SK-N-MC (cell line): ENCODE measurements around the gene APBA2.
"Not testable (repeated sequence)": the region's sequence is repeated elsewhere in the genome, so short reads cannot be mapped to it uniquely, and the experiment has no call there.

Experiments used
- DNase-seq: peaks from one replicate; pipeline ENCODE4 v3.0.0-alpha.2; 2011; ENCODE audit warnings: low read depth, low spot score
- H3K27ac ChIP-seq: fragments of 200-600 bp; sonication (generic); 2 replicates; pipeline ENCODE4 v1.5.1; 2016; ENCODE audit warnings: mixed run types
- H3K36me3 ChIP-seq: fragments of 200-600 bp; sonication (generic); 2 replicates; pipeline ENCODE4 v1.6.1; 2017; ENCODE audit warnings: antibody characterized with exemption, low read length, mixed read lengths; ENCODE audit not compliant: insufficient read depth
- H3K4me3 ChIP-seq: fragments of 200-600 bp; sonication (generic); 2 replicates; pipeline ENCODE4 v1.5.1; 2016
- H3K9ac ChIP-seq: fragments of 200-600 bp; sonication (generic); 2 replicates; pipeline ENCODE4 v1.8.0; 2017; ENCODE audit warnings: mixed run types, mixed read lengths; ENCODE audit not compliant: insufficient read length
- H3K9me3 ChIP-seq: fragments of 200-600 bp; sonication (generic); 2 replicates; pipeline ENCODE4 v1.6.1; 2017; ENCODE audit warnings: low read depth, mild to moderate bottlenecking, antibody characterized with exemption, low read length, moderate library complexity, mixed read lengths
- EZH2 ChIP-seq: fragments of 200-600 bp; sonication (generic); IDR thresholded peaks from one replicate; pipeline ENCODE4 v1.6.1; 2017; ENCODE audit warnings: antibody characterized with exemption
- FOXP2 ChIP-seq: optimal IDR thresholded peaks from 2 replicates; pipeline ENCODE3; 2011; ENCODE audit warnings: mild to moderate bottlenecking, moderate library complexity; ENCODE audit not compliant: insufficient read depth; ENCODE audit errors: extremely low read length, control extremely low read depth
- POLR2AphosphoS5 ChIP-seq: IDR thresholded peaks from 2 replicates; pipeline ENCODE4 v1.6.1; 2012; ENCODE audit warnings: mild to moderate bottlenecking, low read depth, low read length, borderline replicate concordance

APBA2 gene

DNA sequence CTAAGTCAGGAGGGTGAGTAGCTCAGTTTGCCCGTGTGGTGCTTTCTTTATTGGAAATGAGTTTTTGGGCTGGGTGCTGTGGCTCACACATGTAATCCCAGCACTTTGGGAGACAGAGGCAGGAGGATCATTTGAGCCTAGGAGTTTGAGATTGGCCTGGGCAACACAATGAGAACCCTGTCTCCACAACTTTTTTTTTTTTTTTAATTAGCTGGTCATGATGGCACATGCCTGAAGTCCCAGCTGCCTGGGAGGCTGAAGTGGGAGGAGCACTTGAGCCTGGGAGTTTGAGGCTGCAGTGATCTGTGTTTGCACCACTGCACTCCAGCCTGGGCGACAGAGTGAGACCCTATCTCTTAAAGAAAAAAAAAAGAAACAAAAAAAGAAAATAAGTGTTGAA, 208.9 kb downstream of the APBA2 start:
- no peak overlapping the region for H3K9ac ChIP-seq
- no peak for DNase-seq
- TF ChIP-seq POLR2AphosphoS5: no peak
- no peak for TF ChIP-seq EZH2
- TF ChIP-seq FOXP2: no peak
- no peak overlapping the region for H3K4me3 ChIP-seq
- no peaks in the 10 kb centered on the region for H3K9me3 ChIP-seq
- no peak overlapping the region for H3K27ac ChIP-seq
- H3K36me3 ChIP-seq: no peaks in the 10 kb centered on the region

DNA sequence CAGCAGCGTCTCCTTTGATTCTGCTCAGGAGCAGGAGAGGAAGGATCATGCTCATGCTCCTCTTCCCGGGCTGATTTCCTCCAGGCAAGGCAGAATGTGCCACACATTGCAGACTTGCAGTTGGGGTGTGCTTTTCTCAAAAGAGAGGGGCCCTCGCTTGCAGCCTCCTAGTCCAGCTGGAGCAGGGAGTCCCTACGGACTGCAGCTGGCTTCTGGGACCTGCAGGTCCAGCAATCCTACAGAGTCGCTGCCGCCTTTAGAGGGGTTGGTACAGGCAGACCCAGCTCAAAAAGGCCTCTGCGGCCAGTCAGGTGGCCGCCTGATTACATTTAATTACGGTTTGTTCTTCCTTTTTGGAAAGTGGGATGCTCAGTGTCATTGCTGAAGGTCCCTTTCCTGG, 210.0 kb downstream of the APBA2 start:
- H3K9ac ChIP-seq: no peak overlapping the region
- no peak overlapping the region for H3K4me3 ChIP-seq
- H3K9me3 ChIP-seq: no peaks in the 10 kb centered on the region
- no peak for DNase-seq
- TF ChIP-seq FOXP2: no peak
- no peak for TF ChIP-seq POLR2AphosphoS5
- no peak for TF ChIP-seq EZH2
- no peaks in the 10 kb centered on the region for H3K36me3 ChIP-seq
- no peak overlapping the region for H3K27ac ChIP-seq

DNA sequence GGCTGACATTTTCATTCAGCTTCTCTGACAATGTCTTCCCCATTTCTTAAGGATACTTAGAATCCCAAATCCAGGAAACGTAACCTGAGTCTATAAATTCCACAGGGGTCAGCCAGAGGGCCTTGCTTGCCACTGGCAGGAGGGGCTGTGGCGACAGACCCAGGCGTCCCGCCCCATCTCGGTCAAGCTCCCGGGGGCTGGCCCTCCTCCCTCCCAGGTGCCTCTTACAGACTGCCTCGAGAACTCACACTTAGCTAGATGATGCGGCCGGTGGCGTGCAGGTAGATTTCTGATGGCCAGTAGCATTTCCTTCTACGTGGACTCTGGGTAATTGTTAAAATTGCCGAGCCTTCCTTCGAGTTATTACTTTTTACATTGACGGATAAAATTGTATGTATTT, 211.4 kb downstream of the APBA2 start:
- H3K27ac ChIP-seq: no peak overlapping the region
- DNase-seq: no peak
- TF ChIP-seq POLR2AphosphoS5 (no peak), FOXP2 (no peak), EZH2 (no peak)
- H3K36me3 ChIP-seq: no peaks in the 10 kb centered on the region
- H3K4me3 ChIP-seq: no peak overlapping the region
- no peaks in the 10 kb centered on the region for H3K9me3 ChIP-seq
- H3K9ac ChIP-seq: no peak overlapping the region

DNA sequence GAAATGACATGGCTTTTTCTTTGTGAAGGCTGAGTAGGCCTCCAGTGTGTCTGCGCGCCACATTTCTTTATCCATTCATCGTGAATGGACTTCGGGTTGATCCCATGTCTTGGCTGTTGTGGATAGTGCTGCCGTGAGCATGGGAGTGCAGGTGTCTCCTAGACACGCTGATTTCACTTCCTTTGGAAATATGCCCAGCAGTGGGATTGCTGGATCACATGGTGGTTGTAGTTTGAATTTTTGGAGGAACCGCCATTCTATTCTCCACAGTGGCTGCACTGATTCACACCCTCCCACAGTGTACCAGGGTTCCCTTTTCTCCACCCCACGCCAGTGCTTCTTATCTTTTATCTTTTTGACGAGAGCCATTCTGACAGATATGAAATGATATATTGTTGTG, 212.2 kb downstream of the APBA2 start:
- no peak overlapping the region for H3K27ac ChIP-seq
- no peaks in the 10 kb centered on the region for H3K36me3 ChIP-seq
- H3K9ac ChIP-seq: no peak overlapping the region
- H3K9me3 ChIP-seq: no peaks in the 10 kb centered on the region
- no peak for TF ChIP-seq EZH2
- no peak for TF ChIP-seq FOXP2
- no peak for TF ChIP-seq POLR2AphosphoS5
- DNase-seq: no peak
- H3K4me3 ChIP-seq: no peak overlapping the region

DNA sequence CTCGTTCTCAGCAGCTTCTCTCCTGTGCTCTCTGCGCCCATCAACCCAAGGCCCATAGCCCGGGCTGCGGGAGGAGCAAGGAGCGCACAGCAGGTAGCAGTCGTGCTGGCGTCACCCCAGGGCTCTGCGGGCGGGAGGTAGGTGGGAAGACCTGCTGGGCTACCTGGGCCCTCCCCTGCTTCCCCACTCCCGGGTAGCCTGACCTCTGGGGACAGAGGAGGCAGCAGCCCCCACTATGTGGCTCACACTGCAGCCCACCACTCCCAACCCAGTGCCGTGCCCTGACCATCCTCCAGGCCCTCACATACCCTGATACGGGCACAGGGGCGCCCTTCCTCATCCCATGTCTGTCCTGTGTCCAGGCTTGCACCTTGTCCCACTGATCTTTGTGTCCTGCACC, 212.9 kb downstream of the APBA2 start:
- no peaks in the 10 kb centered on the region for H3K36me3 ChIP-seq
- TF ChIP-seq FOXP2 (no peak), POLR2AphosphoS5 (no peak), EZH2 (no peak)
- no peak overlapping the region for H3K4me3 ChIP-seq

DNA sequence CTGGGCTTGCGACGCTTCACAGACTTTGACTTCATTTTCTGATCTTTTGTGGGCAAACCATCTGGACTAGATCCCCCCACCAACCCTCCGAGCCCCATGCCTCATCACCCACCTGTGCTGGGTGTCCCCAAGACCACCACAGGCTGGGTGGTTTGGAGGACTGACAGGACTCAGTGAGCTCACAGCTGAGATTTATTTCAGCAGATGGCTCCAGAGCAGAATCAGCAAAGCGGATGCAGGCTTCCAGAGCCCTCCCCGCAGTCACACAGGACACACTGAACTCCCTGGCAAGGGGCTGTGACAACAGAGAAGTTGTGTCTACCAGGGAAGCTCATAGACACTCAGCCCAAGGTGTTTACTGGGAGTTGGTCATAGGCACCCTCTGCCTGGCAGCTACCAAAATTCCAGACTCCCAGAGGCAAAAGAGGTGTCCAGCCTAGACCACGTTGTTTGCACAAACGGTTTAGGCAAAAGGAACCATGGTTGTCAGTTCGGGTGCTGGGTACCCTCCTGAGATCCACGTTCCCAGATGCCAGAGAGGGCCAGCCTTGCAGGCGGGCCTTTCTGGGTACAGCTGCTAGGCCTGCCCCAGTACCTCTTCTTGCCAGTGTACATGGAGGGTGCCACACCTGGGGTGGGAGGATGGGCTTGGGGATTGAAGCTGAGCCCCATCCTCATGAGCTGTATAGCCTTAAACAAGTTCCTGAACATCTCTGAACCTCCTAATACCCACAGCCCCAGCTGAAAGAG, 213.5 kb downstream of the APBA2 start:
- DNase-seq: no peak
- Histone ChIP-seq H3K4me3 (no peak overlapping the region), H3K9ac (no peak overlapping the region), H3K36me3 (no peaks in the 10 kb centered on the region), H3K9me3 (no peaks in the 10 kb centered on the region), H3K27ac (no peak overlapping the region)
- TF ChIP-seq EZH2 (no peak), POLR2AphosphoS5 (no peak), FOXP2 (no peak)

More for the DNA sequence above, 212.9 kb downstream of the APBA2 start:
- Histone ChIP-seq H3K27ac (no peak overlapping the region), H3K9ac (no peak overlapping the region), H3K9me3 (no peaks in the 10 kb centered on the region)
- DNase-seq: no peak

DNA sequence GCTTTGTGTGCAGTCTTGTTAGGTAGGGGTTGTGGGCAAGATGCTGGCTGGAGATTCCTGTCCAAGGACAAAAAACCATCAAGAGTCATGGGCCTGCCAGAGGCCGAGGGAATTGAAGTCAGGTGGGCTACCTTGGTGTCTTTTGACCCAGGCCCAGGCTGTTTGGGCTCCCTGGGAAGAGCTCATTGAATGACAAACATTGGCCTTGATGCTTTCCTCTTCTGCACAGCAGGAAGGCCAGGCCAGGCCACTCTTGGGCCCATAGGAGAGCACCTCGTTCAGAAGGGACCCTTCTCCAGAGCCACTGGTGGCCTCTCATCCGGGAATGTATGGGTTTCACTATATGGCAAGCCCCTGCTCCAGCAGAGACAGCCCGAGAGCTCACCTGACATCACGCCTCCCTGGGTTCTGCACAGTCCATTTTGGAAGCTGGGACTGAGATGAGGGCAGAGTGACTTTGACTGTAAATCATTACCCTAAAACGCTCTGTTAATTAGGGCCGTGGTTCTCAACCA, 214.8 kb downstream of the APBA2 start:
- TF ChIP-seq POLR2AphosphoS5 (no peak), EZH2 (no peak), FOXP2 (no peak)
- Histone ChIP-seq H3K36me3 (no peaks in the 10 kb centered on the region), H3K4me3 (no peak overlapping the region), H3K9ac (no peak overlapping the region), H3K27ac (no peak overlapping the region), H3K9me3 (no peaks in the 10 kb centered on the region)
- no peak for DNase-seq

DNA sequence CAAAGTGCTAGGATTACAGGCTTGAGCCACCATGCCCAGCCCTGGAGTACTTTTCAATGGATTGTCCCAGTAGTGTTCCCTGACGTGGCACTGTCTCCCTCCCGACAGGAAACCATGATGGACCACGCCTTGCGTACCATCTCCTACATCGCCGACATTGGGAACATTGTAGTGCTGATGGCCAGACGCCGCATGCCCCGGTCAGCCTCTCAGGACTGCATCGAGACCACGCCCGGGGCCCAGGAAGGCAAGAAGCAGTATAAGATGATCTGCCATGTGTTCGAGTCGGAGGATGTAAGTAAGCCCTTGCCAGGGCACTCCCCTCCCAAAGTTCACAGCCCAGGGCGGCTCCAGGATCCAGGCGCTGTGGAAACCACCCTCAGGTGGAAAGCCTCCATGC, 215.7 kb downstream of the APBA2 start:
- DNase-seq: no peak
- H3K9ac ChIP-seq: no peak overlapping the region
- no peak overlapping the region for H3K27ac ChIP-seq
- no peaks in the 10 kb centered on the region for H3K9me3 ChIP-seq
- TF ChIP-seq EZH2: no peak
- no peak for TF ChIP-seq POLR2AphosphoS5
- no peak for TF ChIP-seq FOXP2
- no peak overlapping the region for H3K4me3 ChIP-seq
- H3K36me3 ChIP-seq: no peaks in the 10 kb centered on the region

DNA sequence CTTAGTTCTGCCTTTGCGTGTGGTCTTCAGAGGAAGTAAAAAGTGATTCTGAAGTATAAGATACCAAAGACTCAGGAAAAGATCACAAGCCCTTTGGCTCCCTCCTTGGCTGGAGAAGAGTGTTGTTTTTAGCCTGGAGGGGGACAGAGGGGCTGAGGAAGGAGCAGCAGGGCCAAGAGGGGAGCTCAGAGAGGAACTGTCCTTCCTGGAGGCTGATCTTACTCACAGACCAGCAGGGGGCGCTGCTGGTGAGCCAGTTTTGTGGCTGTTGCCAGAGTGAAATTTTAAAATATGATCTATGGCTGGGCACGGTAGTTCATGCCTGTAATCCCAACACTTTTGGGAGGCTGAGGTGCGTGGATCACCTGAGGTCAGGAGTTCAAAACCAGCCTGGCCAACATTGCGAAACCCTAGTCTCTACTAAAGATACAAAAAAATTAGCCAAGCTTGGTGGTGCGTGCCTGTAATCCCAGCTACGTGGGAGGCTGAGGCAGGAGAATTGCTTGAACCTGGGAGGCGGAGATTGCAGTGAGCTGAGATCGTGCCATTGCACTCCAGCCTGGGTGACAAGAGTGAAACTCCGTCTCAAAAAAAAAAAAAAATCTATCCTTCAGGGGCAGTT, 216.5 kb downstream of the APBA2 start:
- H3K4me3 ChIP-seq, DNase-seq: not testable (repeated sequence)

More for the DNA sequence above, 216.5 kb downstream of the APBA2 start:
- not testable (repeated sequence) for H3K27ac ChIP-seq, H3K9me3 ChIP-seq, H3K9ac ChIP-seq, H3K36me3 ChIP-seq
